PFSK-1 (cell line): Measurements from ENCODE around the gene CTRL. TPM values are rescaled to one million over a fixed set of nuclear protein-coding genes. Genes with fewer than 3 reads are reported as not detected.

Experiments used
- FOXP2 ChIP-seq: optimal IDR thresholded peaks from 2 replicates; pipeline ENCODE3; 2011; ENCODE audit warnings: borderline replicate concordance, control low read depth, inconsistent platforms; ENCODE audit not compliant: insufficient read depth; ENCODE audit errors: extremely low read length, extremely low read depth
- POLR2AphosphoS5 ChIP-seq: IDR thresholded peaks from 2 replicates; pipeline ENCODE4 v1.6.1; 2012; ENCODE audit warnings: low read depth, mild to moderate bottlenecking, control low read depth, low read length, moderate library complexity
- REST ChIP-seq, 2 experiments: IDR thresholded peaks; 2 replicates each; pipeline versions ENCODE4 v1.6.1 to v1.8.0; 2011 to 2012; ENCODE audit warnings: low read depth in 2 of 2, low read length in 2 of 2, control low read depth in 1 of 2, inconsistent platforms in 1 of 2, mild to moderate bottlenecking in 1 of 2, moderate library complexity in 1 of 2; ENCODE audit not compliant: insufficient read depth in 1 of 2
- SIN3A ChIP-seq: IDR thresholded peaks from 2 replicates; pipeline ENCODE4 v1.6.1; 2012; ENCODE audit warnings: mild to moderate bottlenecking, low read length, moderate library complexity, borderline replicate concordance; ENCODE audit not compliant: insufficient read depth
- TAF1 ChIP-seq: IDR thresholded peaks from 2 replicates; pipeline ENCODE4 v1.6.1; 2012; ENCODE audit warnings: low read length, control low read depth, borderline replicate concordance; ENCODE audit not compliant: insufficient read depth
- polyA plus RNA-seq: library from polyadenylated mRNA; unstranded; fragments of >200 nt; gene quantifications from one replicate; pipeline ENCODE4 v1.2.1, GENCODE V29; 2012; ENCODE audit warnings: low read depth, missing spikeins; ENCODE audit not compliant: insufficient read length

CTRL gene
- polyA plus RNA-seq = 4.3 TPM

DNA sequence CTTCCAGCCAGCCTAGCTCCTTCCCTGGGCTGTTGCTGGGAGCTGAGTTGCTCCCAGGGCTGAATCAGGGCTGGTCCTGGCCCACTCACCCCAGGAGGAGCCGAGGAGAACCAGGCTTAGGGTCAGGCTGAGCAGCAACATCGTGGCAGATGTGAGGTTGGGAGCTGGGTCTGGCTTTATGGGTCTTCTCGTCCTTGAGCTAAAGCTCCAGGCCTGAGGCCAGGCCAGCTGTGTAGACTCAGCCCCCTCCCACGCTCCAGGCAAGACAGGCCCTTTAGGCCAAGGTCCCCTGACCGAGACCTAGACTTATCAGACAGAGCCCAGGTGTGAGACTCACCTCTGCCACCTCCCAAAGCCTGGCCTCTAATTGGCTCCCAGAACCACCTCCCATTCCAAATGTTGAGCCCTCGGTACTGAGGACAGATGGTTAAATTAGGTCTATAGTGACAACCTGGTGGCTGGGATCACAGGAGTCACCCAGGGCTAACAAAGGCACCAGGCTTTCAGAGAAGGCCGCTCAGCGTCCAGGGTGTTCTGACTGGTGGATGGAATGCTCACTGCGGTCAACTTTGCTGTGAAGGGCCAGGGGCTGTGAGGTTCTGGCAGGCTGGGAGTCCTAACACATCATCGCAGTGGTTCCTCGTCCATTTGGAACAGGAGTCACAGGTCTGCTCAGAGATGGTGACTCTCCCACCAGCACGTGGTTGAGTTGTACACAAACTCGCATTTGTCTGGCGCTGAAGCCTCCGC is at the start of gene CTRL:
Gene CTRL (minus strand): TSS at position 151 of the 750 bp plus-strand sequence. CDS start 10 bp downstream, at position 141.
- TF ChIP-seq FOXP2 = no peak
- TF ChIP-seq REST (IDR thresholded peaks at IDR 0.05; ENCODE audit: insufficient read depth in 1 of 2, low read depth in 2 of 2, low read length in 2 of 2) = no peak
- no peak for TF ChIP-seq TAF1
- TF ChIP-seq SIN3A = no peak
- TF ChIP-seq POLR2AphosphoS5 = no peak

DNA sequence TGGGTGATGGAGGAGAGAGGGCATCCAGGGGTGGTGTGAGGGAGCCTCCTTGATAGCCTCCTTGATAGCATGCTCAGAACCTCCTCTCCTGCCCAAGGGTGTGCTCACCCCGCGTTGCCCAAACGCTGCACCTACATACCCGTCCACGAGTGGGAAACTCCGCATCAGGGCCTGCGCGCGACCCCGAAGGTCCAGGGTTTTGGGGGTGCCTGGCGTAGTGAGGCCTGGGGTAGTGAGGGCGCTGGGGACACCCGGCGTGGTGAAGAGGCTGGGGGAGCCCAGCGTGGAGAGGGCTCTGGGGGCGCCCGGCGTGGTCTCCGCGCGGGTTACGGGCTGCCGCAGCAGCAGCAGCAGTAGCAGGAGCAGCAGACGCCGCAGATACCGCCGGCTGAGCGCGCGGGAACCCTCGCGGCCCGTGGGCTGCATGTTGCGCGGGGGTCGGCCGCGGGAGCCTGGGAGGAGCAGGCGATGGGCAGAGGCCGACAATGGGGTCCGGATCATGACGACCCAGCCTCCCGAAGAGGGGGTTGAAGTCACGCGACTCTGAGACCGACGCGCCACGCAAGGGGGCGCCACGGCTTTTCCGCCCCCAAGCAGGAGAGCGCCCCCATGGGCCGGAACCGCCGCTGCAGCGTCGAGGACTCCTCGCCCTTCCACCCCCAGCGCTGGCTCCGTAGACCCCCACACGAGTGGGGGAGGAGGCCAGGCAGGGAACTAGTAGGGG is 48.5 kb upstream of the CTRL start, which contains the start of gene DPEP3:
Gene DPEP3 (minus strand): TSS at position 545 of the 724 bp plus-strand sequence. CDS start 119 bp downstream, at position 426.
- TF ChIP-seq SIN3A (no peak), TAF1 (no peak), FOXP2 (no peak), REST (IDR thresholded peaks at IDR 0.05; ENCODE audit: insufficient read depth in 1 of 2, low read depth in 2 of 2, low read length in 2 of 2) (no peak), POLR2AphosphoS5 (no peak)

DNA sequence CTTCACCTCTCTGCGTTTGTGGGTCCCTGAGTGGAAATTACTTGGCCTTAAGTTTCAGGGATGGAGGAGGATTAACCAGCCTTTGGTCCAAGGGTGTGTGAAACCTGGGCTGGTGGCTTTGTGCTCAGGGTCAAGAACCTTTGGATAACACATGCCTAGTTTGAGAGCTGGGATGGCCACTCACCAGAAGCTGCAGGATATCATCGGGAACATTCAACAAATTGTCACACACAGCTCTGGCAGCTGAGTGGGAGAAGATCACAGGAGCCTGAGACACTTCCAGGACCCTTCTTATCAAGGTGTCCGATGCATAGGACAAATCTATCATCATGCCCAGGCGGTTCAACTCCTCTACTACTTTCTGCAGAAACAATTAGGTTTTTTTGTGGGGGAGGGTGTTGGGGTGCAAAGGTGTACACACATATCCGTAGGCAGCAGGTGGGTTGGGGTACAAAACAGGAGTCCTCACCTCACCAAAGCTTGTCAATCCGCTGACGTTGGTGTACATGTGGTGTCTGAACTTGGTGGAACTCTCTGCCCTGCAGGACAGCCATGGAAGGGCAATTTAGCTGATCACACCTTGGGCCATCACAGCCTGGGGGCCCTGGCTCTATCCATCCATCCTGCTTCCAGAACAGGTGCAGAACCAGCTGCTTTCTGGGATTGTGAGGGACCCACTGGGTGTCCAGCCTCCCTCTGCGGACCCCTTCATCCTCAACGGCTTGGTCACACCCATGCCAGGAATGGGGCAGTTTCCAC is 46.0 kb upstream of the CTRL start:
- TF ChIP-seq REST (IDR thresholded peaks at IDR 0.05; ENCODE audit: insufficient read depth in 1 of 2, low read depth in 2 of 2, low read length in 2 of 2) = no peak
- no peak for TF ChIP-seq POLR2AphosphoS5
- TF ChIP-seq FOXP2 = no peak
- no peak for TF ChIP-seq TAF1
- no peak for TF ChIP-seq SIN3A

DNA sequence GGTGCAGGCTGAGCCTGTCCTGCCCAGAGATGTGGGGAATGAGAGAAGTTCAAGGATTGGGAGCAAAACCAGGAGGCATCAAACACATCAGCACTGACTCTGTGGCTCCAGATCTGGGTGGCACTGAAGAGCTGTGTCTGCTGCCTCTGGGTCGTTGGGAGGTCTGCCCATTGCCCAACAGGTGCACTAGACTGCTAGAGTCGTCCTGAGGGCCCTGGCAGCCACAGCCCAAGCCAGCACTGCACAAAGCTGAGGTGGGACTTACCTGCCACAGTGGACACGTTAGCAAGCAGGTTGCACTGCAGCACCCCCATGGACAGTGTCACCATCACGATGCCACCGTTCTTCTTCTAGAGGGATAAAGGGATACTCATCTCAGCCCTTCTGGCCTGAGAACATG is 45.3 kb upstream of the CTRL start:
- no peak for TF ChIP-seq POLR2AphosphoS5
- TF ChIP-seq FOXP2 = no peak
- no peak for TF ChIP-seq TAF1
- TF ChIP-seq SIN3A = no peak
- TF ChIP-seq REST (IDR thresholded peaks at IDR 0.05; ENCODE audit: insufficient read depth in 1 of 2, low read depth in 2 of 2, low read length in 2 of 2) = no peak
